Tibial nerve (tissue), 4 donors: Measurements from ENCODE around the gene SGCB.

ENCODE experiments used
- CTCF ChIP-seq, 5 experiments: fragments of 200-600 bp in 3 of 5; fragments of 450-650 bp in 2 of 5; sonication (generic) in 3 of 5; IDR thresholded peaks; one replicate each; pipeline ENCODE4 v1.5.1; 2016 to 2019; ENCODE audit warnings: antibody characterized with exemption in 5 of 5, mild to moderate bottlenecking in 3 of 5, moderate library complexity in 2 of 5
- EP300 ChIP-seq, 2 donors: sonication (generic); formaldehyde crosslinking; IDR thresholded peaks; one replicate each; pipeline ENCODE4 v1.6.1; 2017; ENCODE audit warnings: antibody characterized with exemption in 2 of 2, mild to moderate bottlenecking in 1 of 2
- POLR2A ChIP-seq, 2 donors: fragments of 450-650 bp; IDR thresholded peaks; one replicate each; pipeline ENCODE4 v1.6.1; 2017; ENCODE audit warnings: antibody characterized with exemption in 2 of 2, mild to moderate bottlenecking in 2 of 2, moderate library complexity in 2 of 2

GRCh38 chr4:52028970-52029369 is 9.1 kb downstream of the SGCB start:
- TF ChIP-seq CTCF (IDR thresholded peaks at IDR 0.05), result no peak
- TF ChIP-seq EP300 (IDR thresholded peaks at IDR 0.05), result no peak
- TF ChIP-seq POLR2A (IDR thresholded peaks at IDR 0.05), result no peak
